NCI-H1105 treated with DMSO at 0.1 percent for 48 hours (cell line): ENCODE data around the gene TPM2.

Source experiments
- DNase-seq: peaks from one replicate; lab custom pipeline; 2025; lab: John Stamatoyannopoulos, UW

TPM2 gene

GRCh38 chr9:35679091-35679490, 10.6 kb downstream of the TPM2 start:
- no peak for DNase-seq

- no peak for DNase-seq
Observed at GRCh38 chr9:35675732-35676392, 13.9 kb downstream of the TPM2 start.

- DNase-seq = no peak
Observed at GRCh38 chr9:35675204-35675603, 14.5 kb downstream of the TPM2 start.

DNA sequence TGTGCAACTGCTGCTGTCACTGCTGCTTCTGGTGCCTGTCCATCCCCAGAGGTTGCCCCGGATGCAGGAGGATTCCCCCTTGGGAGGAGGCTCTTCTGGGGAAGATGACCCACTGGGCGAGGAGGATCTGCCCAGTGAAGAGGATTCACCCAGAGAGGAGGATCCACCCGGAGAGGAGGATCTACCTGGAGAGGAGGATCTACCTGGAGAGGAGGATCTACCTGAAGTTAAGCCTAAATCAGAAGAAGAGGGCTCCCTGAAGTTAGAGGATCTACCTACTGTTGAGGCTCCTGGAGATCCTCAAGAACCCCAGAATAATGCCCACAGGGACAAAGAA, 15.7 kb downstream of the TPM2 start:
- no peak for DNase-seq

DNA sequence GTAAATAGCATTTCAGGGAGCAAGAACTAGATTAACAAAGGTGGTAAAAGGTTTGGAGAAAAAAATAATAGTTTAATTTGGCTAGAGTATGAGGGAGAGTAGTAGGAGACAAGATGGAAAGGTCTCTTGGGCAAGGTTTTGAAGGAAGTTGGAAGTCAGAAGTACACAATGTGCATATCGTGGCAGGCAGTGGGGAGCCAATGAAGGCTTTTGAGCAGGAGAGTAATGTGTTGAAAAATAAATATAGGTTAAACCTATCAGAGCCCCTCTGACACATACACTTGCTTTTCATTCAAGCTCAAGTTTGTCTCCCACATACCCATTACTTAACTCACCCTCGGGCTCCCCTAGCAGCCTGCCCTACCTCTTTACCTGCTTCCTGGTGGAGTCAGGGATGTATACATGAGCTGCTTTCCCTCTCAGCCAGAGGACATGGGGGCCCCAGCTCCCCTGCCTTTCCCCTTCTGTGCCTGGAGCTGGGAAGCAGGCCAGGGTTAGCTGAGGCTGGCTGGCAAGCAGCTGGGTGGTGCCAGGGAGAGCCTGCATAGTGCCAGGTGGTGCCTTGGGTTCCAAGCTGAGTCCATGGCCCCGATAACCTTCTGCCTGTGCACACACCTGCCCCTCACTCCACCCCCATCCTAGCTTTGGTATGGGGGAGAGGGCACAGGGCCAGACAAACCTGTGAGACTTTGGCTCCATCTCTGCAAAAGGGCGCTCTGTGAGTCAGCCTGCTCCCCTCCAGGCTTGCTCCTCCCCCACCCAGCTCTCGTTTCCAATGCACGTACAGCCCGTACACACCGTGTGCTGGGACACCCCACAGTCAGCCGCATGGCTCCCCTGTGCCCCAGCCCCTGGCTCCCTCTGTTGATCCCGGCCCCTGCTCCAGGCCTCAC, 16.3 kb downstream of the TPM2 start, which contains the start of gene CA9:
Gene CA9, plus strand, starts transcription at position 797 of the 893 bp plus-strand sequence. Its CDS starts 32 bp downstream, at position 829.
- peak; percentile 95 for DNase-seq

DNA sequence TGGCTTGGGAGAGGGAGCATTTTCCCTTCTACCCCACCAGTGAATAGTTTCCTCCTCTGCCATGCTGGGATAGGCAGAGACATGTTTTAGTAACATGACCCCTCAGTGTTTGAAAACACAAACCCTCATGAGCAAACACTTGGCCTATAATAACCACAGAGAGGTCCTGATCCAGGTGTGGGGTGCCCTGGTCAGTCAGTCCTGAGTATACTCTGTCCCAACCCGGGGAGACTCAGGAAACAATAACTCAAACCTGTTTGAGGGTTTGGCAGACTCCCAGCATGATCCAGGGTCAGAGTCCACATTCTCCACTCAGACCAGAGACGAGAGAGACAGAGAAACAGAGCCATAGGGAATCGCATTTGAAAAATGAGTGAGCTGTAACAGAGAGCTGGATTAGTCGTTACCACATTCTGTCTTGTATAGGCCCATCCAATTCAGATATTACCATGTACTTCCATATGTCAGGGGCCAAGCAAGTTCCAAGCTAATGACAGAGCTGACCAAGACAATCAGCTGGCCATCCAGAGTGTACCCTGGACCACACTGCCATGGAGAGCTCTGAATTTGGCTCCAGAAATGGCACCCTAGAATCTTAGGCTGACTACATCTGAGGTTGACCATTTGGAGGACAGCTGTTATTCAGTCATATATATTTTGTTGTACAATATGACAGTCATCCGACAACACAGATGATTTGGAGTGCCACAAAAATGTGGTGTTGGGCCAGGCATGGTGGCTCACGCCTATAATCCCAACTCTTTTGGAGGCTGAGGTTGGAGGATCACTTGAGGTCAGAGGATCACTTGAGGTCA, 20.2 kb downstream of the TPM2 start:
- no peak for DNase-seq

GRCh38 chr9:35667939-35668338, 21.8 kb downstream of the TPM2 start:
- no peak for DNase-seq

DNA sequence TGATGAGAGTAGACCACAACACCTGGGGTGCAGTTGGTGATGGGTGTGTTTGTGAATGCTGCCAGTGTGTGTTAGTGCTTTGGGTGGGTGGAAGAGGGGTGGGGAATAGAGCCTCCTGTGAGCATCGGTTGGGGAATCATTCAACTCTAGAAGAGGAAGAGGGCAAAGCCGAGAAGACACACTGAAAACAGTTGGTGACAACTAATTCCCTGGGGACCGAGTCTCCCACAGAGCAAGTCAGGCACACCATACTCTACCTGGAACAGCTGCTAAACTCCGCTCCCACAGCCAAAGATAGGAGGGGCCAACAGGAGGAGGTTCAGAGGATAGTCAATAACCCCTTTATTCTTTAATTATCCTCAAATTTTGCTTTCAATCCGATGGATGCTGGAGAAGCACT, 23.2 kb downstream of the TPM2 start:
- DNase-seq = no peak

DNA sequence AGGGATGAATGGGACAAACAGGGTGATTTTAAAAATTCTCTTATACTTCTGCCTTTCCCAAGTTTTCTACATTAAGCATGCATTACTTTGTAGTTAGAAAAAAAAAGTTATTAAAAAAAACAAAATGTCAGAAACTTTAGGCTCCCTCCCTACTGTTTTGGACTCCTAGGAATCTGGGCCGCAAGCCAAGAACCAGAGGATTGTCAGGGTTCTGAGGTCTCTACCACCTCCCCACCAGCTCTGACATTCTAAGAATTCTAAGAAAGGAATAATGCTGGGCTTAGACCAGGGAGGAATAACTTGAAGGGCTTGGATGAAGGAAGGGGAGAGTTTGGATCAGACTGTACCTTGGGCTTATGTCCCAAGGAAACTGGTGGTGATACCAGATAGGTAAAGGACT, 23.7 kb downstream of the TPM2 start:
- no peak for DNase-seq

GRCh38 chr9:35665471-35665818, 24.3 kb downstream of the TPM2 start:
- no peak for DNase-seq

GRCh38 chr9:35664531-35665470, 24.9 kb downstream of the TPM2 start, which contains the start of gene ARHGEF39:
Gene ARHGEF39 (minus strand): TSS chr9:35665195. CDS start chr9:35665169, 26 bp downstream.
- peak; percentile 76 for DNase-seq

GRCh38 chr9:35662437-35662836, 27.3 kb downstream of the TPM2 start:
- no peak for DNase-seq

DNA sequence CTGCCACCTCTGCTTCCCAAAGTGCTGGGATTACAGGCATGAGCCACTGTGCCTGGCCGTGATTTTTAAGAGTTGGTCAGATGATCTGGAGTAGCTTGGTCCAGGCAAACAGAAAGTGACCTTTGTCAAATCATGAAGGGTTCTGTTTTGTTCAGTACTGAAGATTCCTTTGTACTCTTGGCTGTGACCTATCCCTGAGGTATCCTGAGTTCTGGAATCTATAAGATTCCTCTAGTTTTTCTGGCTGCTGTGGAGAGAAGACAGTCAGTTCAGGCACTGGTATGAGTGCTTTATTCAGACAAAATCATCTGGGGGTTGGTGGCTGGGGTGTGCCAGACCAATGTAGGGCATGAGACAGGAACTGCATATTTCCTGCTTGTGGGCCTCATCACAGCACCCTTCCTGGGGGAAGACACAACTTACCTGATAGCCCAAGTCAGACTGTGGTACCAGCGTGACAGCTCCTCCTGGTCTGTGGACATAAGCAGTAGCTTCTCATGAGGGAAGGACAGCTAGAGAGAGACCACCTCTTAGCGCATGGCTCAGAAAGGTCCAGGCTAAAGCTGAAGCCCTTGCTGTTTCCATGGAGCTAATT, 27.9 kb downstream of the TPM2 start:
- no peak for DNase-seq

DNA sequence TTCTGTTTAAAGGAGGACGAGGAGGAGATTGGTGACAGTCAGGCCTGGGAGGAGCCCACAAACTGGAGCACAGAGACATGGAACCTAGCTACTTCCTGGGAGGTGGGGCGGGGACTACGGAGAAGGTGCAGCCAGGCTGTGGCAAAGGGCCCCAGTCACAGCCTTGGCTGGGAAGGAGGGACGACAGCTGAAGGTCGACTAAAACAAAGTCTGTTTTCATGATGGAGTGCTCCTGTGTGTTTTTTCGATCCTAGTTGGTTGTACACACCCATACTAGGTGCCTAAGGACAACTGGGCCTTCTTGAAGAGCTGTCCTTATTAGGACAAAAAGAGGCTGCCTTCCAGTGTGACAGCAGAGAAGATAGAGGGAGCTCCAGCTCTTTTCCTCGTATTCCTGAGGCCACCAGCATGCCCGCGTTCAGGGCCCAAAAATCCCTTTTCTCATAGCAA, 28.7 kb downstream of the TPM2 start:
- no peak for DNase-seq

GRCh38 chr9:35659340-35659739, 30.4 kb downstream of the TPM2 start:
- DNase-seq = peak; percentile 11

DNA sequence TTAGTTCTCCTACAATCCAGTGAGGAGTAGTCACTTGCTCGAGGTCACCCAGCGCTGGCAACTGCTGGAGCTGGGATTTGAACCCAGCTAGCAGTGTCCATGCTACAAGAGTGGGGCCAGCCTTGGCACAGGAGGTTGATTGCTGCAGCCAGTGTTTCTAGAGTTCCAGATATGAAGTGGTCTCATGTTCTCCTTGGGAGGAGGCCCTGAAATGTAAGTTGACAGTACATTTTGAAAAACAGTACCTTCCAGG, 30.8 kb downstream of the TPM2 start:
- no peak for DNase-seq

GRCh38 chr9:35658137-35658967, 31.4 kb downstream of the TPM2 start, which contains the start of gene CCDC107:
Gene CCDC107 (plus strand): TSS chr9:35658292. CDS start chr9:35658380, 88 bp downstream.
- DNase-seq = peak; percentile 81

GRCh38 chr9:35657546-35658136, 32.1 kb downstream of the TPM2 start, which contains the start of gene RMRP:
Gene RMRP (minus strand): TSS chr9:35658019.
- DNase-seq = peak; percentile 97

DNA sequence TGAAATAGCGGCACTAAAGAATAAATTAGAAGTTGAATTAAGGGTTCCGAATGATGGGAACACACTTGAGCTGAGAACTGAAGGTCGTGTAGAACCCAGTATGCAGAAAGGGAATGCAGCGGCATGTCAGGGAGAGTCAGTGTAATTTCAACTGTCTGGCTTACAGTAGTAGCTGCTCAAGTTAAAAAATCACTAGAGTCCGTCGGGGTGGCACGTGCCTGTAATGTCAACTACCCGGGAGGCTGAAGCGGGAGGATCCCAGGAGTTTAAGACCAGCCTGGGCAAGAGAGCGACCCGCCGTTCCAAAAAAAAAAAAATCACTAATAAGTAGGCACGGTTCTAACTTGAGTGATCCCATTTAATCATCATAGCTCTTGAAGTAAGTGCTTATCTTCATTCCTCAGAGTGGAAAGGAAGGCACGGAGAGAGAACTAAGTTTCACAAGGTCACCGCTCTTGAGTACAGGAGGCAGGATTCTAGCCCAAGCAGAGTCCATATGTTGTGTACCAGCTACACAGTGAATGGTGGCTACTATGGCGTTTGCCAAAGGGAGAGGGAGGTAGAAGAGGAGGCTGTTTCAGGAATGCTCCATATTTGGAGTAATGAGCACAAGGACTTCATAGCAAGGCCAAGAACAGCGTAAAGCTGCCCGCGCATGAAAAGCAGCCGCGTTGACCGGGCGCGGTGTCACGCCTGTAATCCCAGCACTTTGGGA, 32.7 kb downstream of the TPM2 start:
- DNase-seq = peak; percentile 37
